GM18861 (cell line): ENCODE measurements around the gene VSTM4.

Experiments
- ATAC-seq: cut with Tn5 transposase; IDR thresholded peaks from one replicate; pipeline ENCODE4 v1.9.1; 2021; ENCODE audit not compliant: unreplicated experiment

VSTM4 gene

GRCh38 chr10:48973065-48973464 is 142.3 kb downstream of the VSTM4 start:
- no peak for ATAC-seq

- no peak for ATAC-seq
Observed at GRCh38 chr10:48970654-48971053, 144.7 kb downstream of the VSTM4 start.

DNA sequence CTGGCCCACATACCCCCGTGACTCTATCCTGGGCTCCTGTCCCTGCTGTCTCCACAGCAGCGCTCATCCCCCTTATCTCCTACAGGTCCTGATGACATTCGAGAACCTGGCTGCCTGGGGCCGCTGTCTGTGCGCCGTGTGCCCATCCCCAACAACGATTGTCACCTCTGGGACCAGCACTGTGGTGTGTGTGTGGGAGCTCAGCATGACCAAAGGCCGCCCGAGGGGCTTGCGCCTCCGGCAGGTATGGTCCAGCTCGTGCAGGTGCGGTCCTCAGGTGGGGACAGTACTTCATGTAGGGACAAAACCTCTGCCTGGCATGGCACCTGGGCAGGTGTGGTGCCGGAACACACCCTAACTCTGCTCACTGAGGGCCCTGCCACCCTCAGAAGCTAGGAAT is 145.3 kb downstream of the VSTM4 start:
- ATAC-seq = no peak

GRCh38 chr10:48968036-48968435 is 147.3 kb downstream of the VSTM4 start:
- no peak for ATAC-seq

DNA sequence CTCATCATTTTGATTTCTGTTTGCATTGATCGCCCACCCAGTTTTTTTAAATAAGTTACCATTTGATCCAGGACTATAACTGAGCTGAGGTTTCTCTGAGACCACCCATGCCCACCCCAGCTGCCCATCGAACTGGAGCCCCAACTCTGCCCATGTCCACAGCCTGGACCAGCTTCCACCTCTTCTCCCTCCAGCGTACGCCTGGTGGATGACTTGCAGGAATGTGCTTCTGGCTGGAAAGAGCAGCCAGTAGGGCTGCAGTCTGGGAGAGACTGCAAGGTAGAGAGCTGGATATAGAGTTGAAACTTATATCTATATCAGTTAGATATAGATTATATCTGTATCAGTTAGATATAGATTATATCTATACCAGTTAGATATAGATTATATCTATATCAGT is 149.9 kb downstream of the VSTM4 start:
- ATAC-seq = no peak
